Measurements from ENCODE around the gene BRK1. TPM values are rescaled to one million over a fixed set of nuclear protein-coding genes. Genes with fewer than 3 reads are reported as not detected.
A peak's percentile ranks its signal among the peaks of the same experiment; 100 is the strongest.

Gene BRK1
- 34.5 and 36.9 TPM in 2 replicates for total RNA-seq (2011; cell fraction: chromatin; rRNA removed; ENCODE audit: low replicate concordance)
- 28.4 and 29.7 TPM in 2 replicates for total RNA-seq (2011; cell fraction: nucleolus; rRNA removed)
- 50.7 and 104 TPM in 2 replicates for total RNA-seq (2011; cell fraction: nucleoplasm; rRNA removed)
- 105 and 110 TPM in 2 replicates for total RNA-seq (2014; rRNA removed)
- 148 and 174 TPM in 2 replicates for total RNA-seq (2014; rRNA removed; fragmentation: Illumina TruSeq; extraction: Trizol)
- 148 and 161 TPM in 2 replicates for total RNA-seq (2015; rRNA removed; fragmentation: Illumina TruSeq; extraction: Trizol)
- total RNA-seq (2021), result 139 and 140 TPM in 2 replicates
- 295 and 316 TPM in 2 replicates for polyA plus RNA-seq (2011; rRNA removed)
- 189 and 259 TPM in 2 replicates for polyA plus RNA-seq (2011; cell fraction: cytosol; rRNA removed)
- polyA plus RNA-seq (2011; cell fraction: nucleus; rRNA removed), result 67.0 and 104 TPM in 2 replicates
- polyA plus RNA-seq (2012), result 244 and 289 TPM in 2 replicates
- polyA plus RNA-seq (2014; fragmentation: Illumina TruSeq; extraction: Trizol), result 250 and 293 TPM in 2 replicates
- 100 to 1,000 TPM; 538 to 634 TPM for polyA plus RNA-seq (2014; fragmentation: Nextera tagmentation; extraction: Ambion mirVana)
- 252 and 265 TPM in 2 replicates for polyA plus RNA-seq (2014; rRNA removed)
- 110 and 120 TPM in 2 replicates for polyA minus RNA-seq (2011; rRNA and poly(A)+ RNA removed)
- polyA minus RNA-seq (2011; cell fraction: cytosol; rRNA and poly(A)+ RNA removed), result 37.0 and 45.9 TPM in 2 replicates
- polyA minus RNA-seq (2011; cell fraction: nucleus; rRNA and poly(A)+ RNA removed), result 11.7 and 28.9 TPM in 2 replicates
- percentile 93 among the genes with signal in this experiment for Bru-seq, nascent RNA
- percentile 95 among the genes with signal in this experiment for BruChase-seq, experiment 1, labeled RNA remaining after a 2-hour chase
- percentile 95 among the genes with signal in this experiment for BruChase-seq, experiment 2, labeled RNA remaining after a 6-hour chase
- long read RNA-seq, experiment 1, transcript BRK1-201 (3 exons, 1,233 nt), result major isoform, 236 of 277 reads
- long read RNA-seq, experiment 1, partial matches to known transcripts, result 6 of 277 reads
- long read RNA-seq, experiment 1, other reads (novel, unspliced or antisense), result 35 of 277 reads
- long read RNA-seq, experiment 2, transcript BRK1-201 (3 exons, 1,233 nt), result major isoform, 207 of 300 reads
- long read RNA-seq, experiment 2, partial matches to known transcripts, result 1 of 300 reads
- long read RNA-seq, experiment 2, other reads (novel, unspliced or antisense), result 92 of 300 reads
- long read RNA-seq, experiment 3, transcript BRK1-201 (3 exons, 1,233 nt), result major isoform, 281 of 298 reads
- long read RNA-seq, experiment 3, partial matches to known transcripts, result 0 of 298 reads
- long read RNA-seq, experiment 3, other reads (novel, unspliced or antisense), result 17 of 298 reads

- Histone ChIP-seq H3K27me3 (ENCODE audit: control insufficient read depth in 2 of 2, insufficient read depth in 2 of 2, low read length in 2 of 2) (no peaks in the 10 kb centered on the region), H4K20me1 (replicated peaks; ENCODE audit: control insufficient read depth, insufficient read depth, low read length) (peaks cover 10% of the 10 kb centered on the region; the same call in 1 of the 2 replicates), H3K27ac (ENCODE audit: extremely low read depth, low read depth, low read length) (peak within 1 kb of the TSS; percentile 78), H3K9me1 (ENCODE audit: control insufficient read depth, insufficient read depth, low read length) (no peaks in the 10 kb centered on the region), H3K9ac (ENCODE audit: insufficient read depth in 1 of 2, low read depth in 2 of 2, low read length in 2 of 2) (peak within 1 kb of the TSS; percentile 77 to 96), H3K4me3 (peak within 1 kb of the TSS; percentile 67), H3K9me3 (replicated peaks; ENCODE audit: control insufficient read depth, insufficient read depth, low read depth, low read length) (no peaks in the 10 kb centered on the region), H3K36me3 (ENCODE audit: control insufficient read depth, insufficient read depth, low read length) (peaks cover 25% of the 10 kb centered on the region; the same call in 2 of the 3 replicates), H3K79me2 (ENCODE audit: control insufficient read depth, insufficient read depth, low read length) (peaks cover 50% of the 10 kb centered on the region), H2AFZ (ENCODE audit: low read depth, low read length) (peak within 1 kb of the TSS; percentile 93), H3K4me2 (ENCODE audit: insufficient read depth, low read length) (peak within 1 kb of the TSS; percentile 100), H3K4me1 (replicated peaks in 1 of 2; ENCODE audit: control insufficient read depth in 2 of 2, insufficient read depth in 2 of 2, low read length in 2 of 2) (peaks cover 9 to 14% of the 10 kb centered on the region in 2 experiments; a peak in 3 of 5 replicates)
- DNase-seq (ENCODE audit: extremely low read depth in 1 of 4, low spot score in 3 of 4) (peak; percentile 99 to 100 (median 100)), ATAC-seq (peak; percentile 95), FAIRE-seq (peak; percentile 93)
- BruUV-seq (replicated peaks), result no TSS peak
- CTCF ChIA-PET (ENCODE audit: low intra/inter-chr PET ratio), result interaction anchor here (0.6 kb wide), 2 partner anchors 138 to 161 kb away, joined by 4 to 5 read pairs; no protein-coding TSS in a partner anchor
- intact Hi-C loops (cut with micrococcal nuclease) (loop anchor here (1.0 kb wide), 1 partner anchor 26 kb away; the partner anchor contains the start of gene VHL), in situ Hi-C loops (cut with MboI) (no loop called here)
- POLR2A ChIA-PET, result interaction anchor here (0.6 to 1.6 kb wide), 9 partner anchors 9 to 183 kb away, joined by 3 to 5 read pairs (median 3); partner anchors contain the start of gene VHL
- under 1% methylated on average over 53 of the region's 54 CpGs for WGBS (ENCODE audit: insufficient coverage, low coverage, missing lambda C conversion rate)
- no peak for TF ChIP-seq TFAM (CRISPR knock-in tag; conservative IDR thresholded peaks at IDR 0.05)
- peak; percentile 63; the same call in 1 of the 2 replicates for TF ChIP-seq CTBP1 (IDR thresholded peaks at IDR 0.05; ENCODE audit: borderline replicate concordance)
- peak; percentile 75 to 94 (median 90) for TF ChIP-seq YY1 (IDR thresholded peaks at IDR 0.05; ENCODE audit: borderline replicate concordance in 1 of 3, control insufficient read depth in 1 of 3, extremely low read depth in 1 of 3, insufficient read depth in 3 of 3, insufficient read length in 1 of 3, insufficient replicate concordance in 2 of 3, low read depth in 1 of 3, low read length in 2 of 3)
- TF ChIP-seq TOE1 (IDR thresholded peaks at IDR 0.05; ENCODE audit: borderline replicate concordance), result 0 out of 2 replicates have a peak, but pooled peaks have one; percentile 17
- TF ChIP-seq TOE1 (CRISPR knock-in tag; IDR thresholded peaks at IDR 0.05; ENCODE audit: borderline replicate concordance, low read depth), result no peak; the same call in 1 of the 2 replicates
- no peak for TF ChIP-seq ILK (tag; IDR thresholded peaks at IDR 0.05; ENCODE audit: borderline replicate concordance, low read depth)
- no peak for TF ChIP-seq SIRT6 (IDR thresholded peaks at IDR 0.05; ENCODE audit: low read depth, low read length)
- no peak for TF ChIP-seq RBM14 (IDR thresholded peaks at IDR 0.05; ENCODE audit: borderline replicate concordance, insufficient read depth, low read depth, low read length)
- TF ChIP-seq FOXP1 (CRISPR knock-in tag; IDR thresholded peaks at IDR 0.05), result peak; percentile 50; the same call in 1 of the 2 replicates
- no peak for TF ChIP-seq PRMT5 (CRISPR knock-in tag; IDR thresholded peaks at IDR 0.05)
- TF ChIP-seq ZFP30 (CRISPR knock-in tag; IDR thresholded peaks at IDR 0.05; ENCODE audit: borderline replicate concordance), result no peak
These were observed at the start of gene BRK1 for GRCh38 chr3:10115326-10116137. TSS of gene BRK1 (plus strand) at chr3:10115675. CDS start at chr3:10115702, 27 bp downstream.

Measured in K562 (cell line).